DOHH2 (cell line): ENCODE measurements around the gene FAF2.

Experiments used
- EZH2phosphoT487 ChIP-seq: fragments of 200-600 bp; sonication (generic); IDR thresholded peaks from 2 replicates; pipeline ENCODE4 v1.6.1; 2017; ENCODE audit warnings: borderline replicate concordance, mild to moderate bottlenecking, antibody characterized with exemption, low read length, moderate library complexity, mixed read lengths
- TF ChIP-seq, protein P1 (sequence below): fragments of 200-600 bp; sonication (generic); IDR thresholded peaks from one replicate; pipeline ENCODE4 v1.5.1; 2014; ENCODE audit warnings: antibody characterized with exemption, mild to moderate bottlenecking, low read depth, low read length; ENCODE audit not compliant: poor library complexity, severe bottlenecking

- no peak for TF ChIP-seq EZH2phosphoT487
- TF ChIP-seq, protein P1, sequence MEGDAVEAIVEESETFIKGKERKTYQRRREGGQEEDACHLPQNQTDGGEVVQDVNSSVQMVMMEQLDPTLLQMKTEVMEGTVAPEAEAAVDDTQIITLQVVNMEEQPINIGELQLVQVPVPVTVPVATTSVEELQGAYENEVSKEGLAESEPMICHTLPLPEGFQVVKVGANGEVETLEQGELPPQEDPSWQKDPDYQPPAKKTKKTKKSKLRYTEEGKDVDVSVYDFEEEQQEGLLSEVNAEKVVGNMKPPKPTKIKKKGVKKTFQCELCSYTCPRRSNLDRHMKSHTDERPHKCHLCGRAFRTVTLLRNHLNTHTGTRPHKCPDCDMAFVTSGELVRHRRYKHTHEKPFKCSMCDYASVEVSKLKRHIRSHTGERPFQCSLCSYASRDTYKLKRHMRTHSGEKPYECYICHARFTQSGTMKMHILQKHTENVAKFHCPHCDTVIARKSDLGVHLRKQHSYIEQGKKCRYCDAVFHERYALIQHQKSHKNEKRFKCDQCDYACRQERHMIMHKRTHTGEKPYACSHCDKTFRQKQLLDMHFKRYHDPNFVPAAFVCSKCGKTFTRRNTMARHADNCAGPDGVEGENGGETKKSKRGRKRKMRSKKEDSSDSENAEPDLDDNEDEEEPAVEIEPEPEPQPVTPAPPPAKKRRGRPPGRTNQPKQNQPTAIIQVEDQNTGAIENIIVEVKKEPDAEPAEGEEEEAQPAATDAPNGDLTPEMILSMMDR, result no peak
Observed at GRCh38 chr5:176538989-176539384, 90.8 kb downstream of the FAF2 start.
